NB4 (cell line): ENCODE data around the gene UQCR10.

ENCODE experiments used
- DNase-seq: peaks from one replicate; pipeline ENCODE4 v3.0.0; 2010; ENCODE audit warnings: low read depth
- H3K4me3 ChIP-seq: one replicate; pipeline ENCODE4 v1.5.1; 2011; ENCODE audit warnings: mild to moderate bottlenecking, low read depth, low read length, moderate library complexity
- CTCF ChIP-seq: IDR thresholded peaks from one replicate; pipeline ENCODE4 v1.5.1; 2012; ENCODE audit warnings: low read depth, low read length
- MAX ChIP-seq: IDR thresholded peaks from 2 replicates; pipeline ENCODE4 v1.6.1; 2011; ENCODE audit warnings: low read depth, low read length
- MYC ChIP-seq: IDR thresholded peaks from 2 replicates; pipeline ENCODE4 v1.6.1; 2011; ENCODE audit warnings: low read depth, low read length
- POLR2A ChIP-seq: IDR thresholded peaks from 2 replicates; pipeline ENCODE4 v1.6.1; 2011; ENCODE audit warnings: mild to moderate bottlenecking; ENCODE audit not compliant: insufficient read length; ENCODE audit errors: extremely low read depth

The UQCR10 gene

GRCh38 chr22:29739346-29739875 is 27.8 kb upstream of the UQCR10 start:
- no peak for DNase-seq
- H3K4me3 ChIP-seq: no peak overlapping the region
- TF ChIP-seq CTCF: no peak
- TF ChIP-seq MYC: no peak
- no peak for TF ChIP-seq MAX
- no peak for TF ChIP-seq POLR2A

GRCh38 chr22:29740216-29740615 is 27.0 kb upstream of the UQCR10 start:
- H3K4me3 ChIP-seq: no peak overlapping the region
- no peak for DNase-seq
- TF ChIP-seq MAX (no peak), POLR2A (no peak), MYC (no peak), CTCF (no peak)

GRCh38 chr22:29741926-29742325 is 25.2 kb upstream of the UQCR10 start:
- TF ChIP-seq POLR2A (no peak), MAX (no peak), MYC (no peak), CTCF (no peak)
- DNase-seq: no peak
- no peak overlapping the region for H3K4me3 ChIP-seq

- no peak for TF ChIP-seq MYC
- TF ChIP-seq MAX: no peak
- no peak for TF ChIP-seq POLR2A
- TF ChIP-seq CTCF: no peak
- H3K4me3 ChIP-seq: no peak overlapping the region
- DNase-seq: no peak
These were observed 24.8 kb upstream of the UQCR10 start for GRCh38 chr22:29742326-29742725.

- DNase-seq: no peak
- TF ChIP-seq MYC (no peak), POLR2A (no peak)
- H3K4me3 ChIP-seq: no peak overlapping the region
These were observed 22.3 kb upstream of the UQCR10 start for GRCh38 chr22:29744902-29745301.

GRCh38 chr22:29747832-29748231 is 19.3 kb upstream of the UQCR10 start:
- DNase-seq: no peak
- TF ChIP-seq POLR2A: no peak
- TF ChIP-seq MYC: no peak
- no peak for TF ChIP-seq MAX
- TF ChIP-seq CTCF: no peak
- H3K4me3 ChIP-seq: no peak overlapping the region
